Epithelial cell of umbilical artery (primary cell): ENCODE results near the gene ANKHD1. TPM values are rescaled to one million over a fixed set of nuclear protein-coding genes. Genes with fewer than 3 reads are reported as not detected.

Experiments used
- total RNA-seq: library from RNA; depleted of rRNA; stranded (reverse); fragments of >200 nt; gene quantifications from 2 replicates; pipeline ENCODE4 v1.2.3, GENCODE V29; 2014

The ANKHD1 gene
- total RNA-seq: 36.7 and 67.3 TPM in 2 replicates

GRCh38 chr5:140401362-140402257, at the start of gene ANKHD1:
Gene ANKHD1, plus strand, starts transcription at chr5:140401833. Its CDS starts 135 bp downstream, at chr5:140401968.

GRCh38 chr5:140360101-140360500, 41.5 kb upstream of the ANKHD1 start, which contains the start of gene SLC4A9:
Gene SLC4A9, plus strand, starts transcription at chr5:140360194. Its CDS starts 43 bp downstream, at chr5:140360237.

GRCh38 chr5:140547508-140548299, 146.1 kb downstream of the ANKHD1 start, which contains the start of gene EIF4EBP3:
Gene EIF4EBP3, plus strand, starts transcription at chr5:140547662. Its CDS starts 76 bp downstream, at chr5:140547738.

GRCh38 chr5:140557136-140557805, 155.6 kb downstream of the ANKHD1 start, which contains the start of gene SRA1:
Gene SRA1, minus strand, starts transcription at chr5:140557473. Its CDS starts 21 bp downstream, at chr5:140557452.

GRCh38 chr5:140564196-140565023, 162.8 kb downstream of the ANKHD1 start, which contains the start of the genes APBB3 and SLC35A4:
Gene APBB3, minus strand, starts transcription at chr5:140564598. Its CDS starts 353 bp downstream, at chr5:140564245.
Gene SLC35A4, plus strand, starts transcription at chr5:140564828. Its CDS starts 2,342 bp downstream, at chr5:140567170.

Other genes with a start within 250 kb of the ANKHD1 start
- 10.1 and 16.7 TPM in 2 replicates for gene CYSTM1, start 226.6 kb upstream of the ANKHD1 start, total RNA-seq
- 70.4 and 116 TPM in 2 replicates for gene PFDN1, start 98.7 kb upstream of the ANKHD1 start, total RNA-seq
- gene HBEGF, start 55.2 kb upstream of the ANKHD1 start, total RNA-seq: 13.4 and 26.3 TPM in 2 replicates
- gene SLC4A9, start 41.6 kb upstream of the ANKHD1 start, total RNA-seq: not detected in 2 replicates
- 0.32 TPM in 1 of 2 replicates, not detected in the other for gene EIF4EBP3, start 145.8 kb downstream of the ANKHD1 start, total RNA-seq
- 25.2 and 31.5 TPM in 2 replicates for gene SRA1, start 155.6 kb downstream of the ANKHD1 start, total RNA-seq
- gene APBB3, start 162.8 kb downstream of the ANKHD1 start, total RNA-seq: 3.9 and 13.4 TPM in 2 replicates
- 10.7 and 39.7 TPM in 2 replicates for gene SLC35A4, start 163.0 kb downstream of the ANKHD1 start, total RNA-seq
- 1.2 and 1.6 TPM in 2 replicates for gene CD14, start 231.3 kb downstream of the ANKHD1 start, total RNA-seq
- 13.4 and 18.2 TPM in 2 replicates for gene TMCO6, start 237.6 kb downstream of the ANKHD1 start, total RNA-seq
- gene NDUFA2, start 245.8 kb downstream of the ANKHD1 start, total RNA-seq: 44.2 and 53.6 TPM in 2 replicates
- gene IK, start 246.0 kb downstream of the ANKHD1 start, total RNA-seq: 98.4 and 109 TPM in 2 replicates